Measurements from ENCODE around the gene NPTX2. TPM values are rescaled to one million over a fixed set of nuclear protein-coding genes. Genes with fewer than 3 reads are reported as not detected.

The NPTX2 gene
- total and polyA plus RNA-seq, 2 of the 8 experiments (the other 6 are each of a cell fraction or from before 2014, with no cell fraction given), result 18.4 to 19.2 TPM

DNA sequence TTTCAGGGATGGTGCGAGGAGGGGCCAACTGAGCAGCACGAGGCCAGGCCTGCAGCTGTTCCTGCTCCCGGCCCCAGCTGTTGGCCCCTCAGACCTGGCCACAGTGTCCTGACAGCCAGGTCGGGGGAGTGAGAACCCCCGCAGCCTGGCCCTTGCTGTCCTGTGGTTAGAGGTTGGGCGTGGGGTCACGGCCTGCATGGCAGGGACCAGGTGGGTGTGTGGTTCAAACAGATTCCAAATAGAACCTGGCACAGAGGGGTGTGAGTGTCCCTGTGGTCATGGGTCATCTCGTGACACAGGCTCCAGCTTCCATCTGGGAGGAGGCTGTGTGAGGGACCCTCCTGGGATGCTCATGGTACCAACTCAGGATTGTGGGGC is 10.3 kb downstream of the NPTX2 start:
- TF ChIP-seq SP1 (IDR thresholded peaks at IDR 0.05; ENCODE audit: low read depth, low read length), result no peak
- TF ChIP-seq NANOG (IDR thresholded peaks at IDR 0.05; ENCODE audit: insufficient read depth, low read depth, low read length, poor library complexity, severe bottlenecking), result no peak
- TF ChIP-seq SIRT6 (IDR thresholded peaks at IDR 0.05; ENCODE audit: low read length), result no peak
- TF ChIP-seq TAF7 (optimal IDR thresholded peaks at IDR 0.05; ENCODE audit: borderline replicate concordance, low read depth, low read length), result no peak
- no peak for TF ChIP-seq POLR2A (IDR thresholded peaks at IDR 0.05; ENCODE audit: control extremely low read depth in 1 of 2, low read depth in 2 of 2, low read length in 2 of 2)
- TF ChIP-seq GTF2F1 (IDR thresholded peaks at IDR 0.05; ENCODE audit: borderline replicate concordance, low read depth, low read length), result no peak
- TF ChIP-seq RXRA (IDR thresholded peaks at IDR 0.05; ENCODE audit: insufficient read depth, low read depth, low read length), result no peak
- TF ChIP-seq, protein P1, sequence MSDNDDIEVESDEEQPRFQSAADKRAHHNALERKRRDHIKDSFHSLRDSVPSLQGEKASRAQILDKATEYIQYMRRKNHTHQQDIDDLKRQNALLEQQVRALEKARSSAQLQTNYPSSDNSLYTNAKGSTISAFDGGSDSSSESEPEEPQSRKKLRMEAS (IDR thresholded peaks at IDR 0.05), result no peak
- H3K18ac ChIP-seq (ENCODE audit: extremely low read depth, low read length), result no peak overlapping the region
- CTCF ChIA-PET (ENCODE audit: partially characterized antibody), result interaction anchor here (4.2 kb wide), 1 partner anchor 9 kb away, joined by 22 read pairs; the partner anchor contains the start of gene NPTX2
- POLR2A ChIA-PET (ENCODE audit: partially characterized antibody), result interaction anchor here (0.9 kb wide), 1 partner anchor 10 kb away, joined by 3 read pairs; no protein-coding TSS in a partner anchor
- H2BK15ac ChIP-seq (ENCODE audit: low read length), result no peak overlapping the region
- H3K4me2 ChIP-seq (ENCODE audit: insufficient read depth in 1 of 2, low read depth in 2 of 2, low read length in 2 of 2), result no peak overlapping the region
- H2AFZ ChIP-seq (ENCODE audit: low read length), result no peak overlapping the region
- H3K56ac ChIP-seq (replicated peaks; ENCODE audit: insufficient read length, low read depth, low read length), result no peak overlapping the region
- no peak overlapping the region for H3K4ac ChIP-seq (replicated peaks; ENCODE audit: insufficient read length, low read depth, low read length)
- H2BK12ac ChIP-seq (ENCODE audit: low read depth, low read length), result no peak overlapping the region
- H3K4me3 ChIP-seq (ENCODE audit: extremely low read depth in 1 of 4, insufficient read depth in 2 of 4, low read depth in 3 of 4, low read length in 4 of 4), result no peak overlapping the region
- H3K9me3 ChIP-seq (ENCODE audit: insufficient read depth in 2 of 2, low read depth in 1 of 2, low read length in 1 of 2), result no peaks in the 10 kb centered on the region; a peak in 1 of 4 replicates
- peak overlapping the region; percentile 12; the same call in 1 of the 2 replicates for H4K8ac ChIP-seq (ENCODE audit: extremely low read depth, insufficient read depth, low read length)
- 92% methylated on average over 8 of the region's 8 CpGs; no CpG with 5 or more reads in 1 of the 2 experiments for WGBS, 2 experiments (ENCODE audit: extremely low coverage in 1 of 2, insufficient coverage in 1 of 2, insufficient read length in 1 of 2, insufficient replicate concordance in 2 of 2, low coverage in 1 of 2, low lambda C conversion rate in 2 of 2, missing lambda C conversion rate in 1 of 2)
- no peak overlapping the region for H3K14ac ChIP-seq (ENCODE audit: insufficient read length)
- H3K79me1 ChIP-seq (ENCODE audit: low read depth, low read length), result no peaks in the 10 kb centered on the region
- H3K36me3 ChIP-seq (ENCODE audit: control insufficient read depth in 2 of 4, insufficient read depth in 4 of 4, low read length in 3 of 4), result no peaks in the 10 kb centered on the region; a peak in 1 of 8 replicates
- H3K23ac ChIP-seq (ENCODE audit: insufficient read length), result no peak overlapping the region
- FAIRE-seq (no peak), DNase-seq (ENCODE audit: low read depth in 1 of 2, low spot score in 2 of 2) (no peak)
- no peak overlapping the region for H2AK5ac ChIP-seq (ENCODE audit: low read depth, low read length)
- peaks cover 0 to 2% of the 10 kb centered on the region in 2 experiments for H4K20me1 ChIP-seq (replicated peaks in 1 of 2; ENCODE audit: control insufficient read depth in 1 of 2, insufficient read depth in 2 of 2, low read length in 2 of 2)
- no peak overlapping the region for H4K91ac ChIP-seq (replicated peaks; ENCODE audit: insufficient read length, low read length)
- H3K79me2 ChIP-seq (ENCODE audit: control insufficient read depth in 1 of 2, insufficient read depth in 2 of 2, low read length in 2 of 2), result no peaks in the 10 kb centered on the region
- no peaks in the 10 kb centered on the region for H3K27me3 ChIP-seq (replicated peaks in 1 of 4; ENCODE audit: control insufficient read depth in 3 of 4, extremely low read depth in 1 of 4, insufficient read depth in 3 of 4, low read length in 3 of 4)
- no peak overlapping the region for H4K5ac ChIP-seq (ENCODE audit: insufficient read length, low read depth, low read length)
- H3K9ac ChIP-seq (replicated peaks in 1 of 4; ENCODE audit: extremely low read depth in 1 of 4, low read depth in 3 of 4, low read length in 3 of 4), result no peak overlapping the region
- peaks cover 0 to 21% (median 7%) of the 10 kb centered on the region in 4 experiments; a peak in 6 of 7 replicates for H3K4me1 ChIP-seq (replicated peaks in 1 of 4; ENCODE audit: control insufficient read depth in 3 of 4, insufficient read depth in 4 of 4, low read length in 3 of 4)
- H3K23me2 ChIP-seq (ENCODE audit: low read depth, low read length), result no peaks in the 10 kb centered on the region
- no peak overlapping the region for H2BK120ac ChIP-seq (replicated peaks; ENCODE audit: low read depth, low read length)
- H3K27ac ChIP-seq (ENCODE audit: low read depth, low read length), result no peak overlapping the region
- H2BK20ac ChIP-seq (ENCODE audit: low read length), result no peak overlapping the region
- no peak overlapping the region for H2BK5ac ChIP-seq (ENCODE audit: low read depth, low read length)
